Adrenal gland (tissue), 5 donors: Measurements from ENCODE around the gene SLC35F1.

Experiments used
- CTCF ChIP-seq, 6 experiments: fragments of 450-650 bp in 4 of 6; fragments of 200-600 bp in 2 of 6; sonication (generic) in 1 of 6; IDR thresholded peaks; 1 replicate in 5 of 6; 2 replicates in 1 of 6; pipeline versions ENCODE4 v1.5.1 to v1.8.0; 2016 to 2021; ENCODE audit warnings: antibody characterized with exemption in 6 of 6, mild to moderate bottlenecking in 2 of 6, moderate library complexity in 1 of 6
- POLR2A ChIP-seq, 2 donors: fragments of 450-650 bp; IDR thresholded peaks; one replicate each; pipeline ENCODE4 v1.6.1; 2017; ENCODE audit warnings: antibody characterized with exemption in 2 of 2, mild to moderate bottlenecking in 2 of 2, moderate library complexity in 1 of 2
- donor health status: DM: no; HTN: no; CAD: no.

- TF ChIP-seq CTCF (IDR thresholded peaks at IDR 0.05) (no peak), POLR2A (IDR thresholded peaks at IDR 0.05) (no peak)
Measured at GRCh38 chr6:118246406-118246805, 339.3 kb downstream of the SLC35F1 start.
